ENCODE measurements around the gene AUNIP.

DNA sequence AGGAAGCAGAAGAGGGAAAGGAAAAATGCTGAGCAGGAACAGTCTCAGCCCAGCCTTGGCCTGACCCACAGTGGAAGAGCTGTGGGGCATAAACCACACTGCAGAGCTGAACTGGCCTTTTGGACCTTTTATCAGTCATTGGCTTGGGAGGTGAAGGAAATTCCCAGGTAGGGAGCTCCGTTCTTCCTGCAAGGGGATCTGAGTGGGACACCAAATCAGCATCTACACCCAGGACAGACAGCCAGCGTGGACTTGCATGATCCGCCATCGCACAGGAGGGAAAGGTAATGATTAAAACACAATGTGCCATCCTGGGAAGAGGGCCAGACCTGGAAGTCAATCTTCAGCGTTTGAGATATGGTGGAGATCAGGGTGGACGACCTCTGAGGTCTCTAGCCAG is 40.7 kb downstream of the AUNIP start:
- no peak for TF ChIP-seq MAX (IDR thresholded peaks at IDR 0.05; ENCODE audit: insufficient read depth, insufficient read length)
- no peak for TF ChIP-seq POLR2A (IDR thresholded peaks at IDR 0.05; ENCODE audit: low read depth, low read length)
- TF ChIP-seq, protein P1, sequence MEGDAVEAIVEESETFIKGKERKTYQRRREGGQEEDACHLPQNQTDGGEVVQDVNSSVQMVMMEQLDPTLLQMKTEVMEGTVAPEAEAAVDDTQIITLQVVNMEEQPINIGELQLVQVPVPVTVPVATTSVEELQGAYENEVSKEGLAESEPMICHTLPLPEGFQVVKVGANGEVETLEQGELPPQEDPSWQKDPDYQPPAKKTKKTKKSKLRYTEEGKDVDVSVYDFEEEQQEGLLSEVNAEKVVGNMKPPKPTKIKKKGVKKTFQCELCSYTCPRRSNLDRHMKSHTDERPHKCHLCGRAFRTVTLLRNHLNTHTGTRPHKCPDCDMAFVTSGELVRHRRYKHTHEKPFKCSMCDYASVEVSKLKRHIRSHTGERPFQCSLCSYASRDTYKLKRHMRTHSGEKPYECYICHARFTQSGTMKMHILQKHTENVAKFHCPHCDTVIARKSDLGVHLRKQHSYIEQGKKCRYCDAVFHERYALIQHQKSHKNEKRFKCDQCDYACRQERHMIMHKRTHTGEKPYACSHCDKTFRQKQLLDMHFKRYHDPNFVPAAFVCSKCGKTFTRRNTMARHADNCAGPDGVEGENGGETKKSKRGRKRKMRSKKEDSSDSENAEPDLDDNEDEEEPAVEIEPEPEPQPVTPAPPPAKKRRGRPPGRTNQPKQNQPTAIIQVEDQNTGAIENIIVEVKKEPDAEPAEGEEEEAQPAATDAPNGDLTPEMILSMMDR (IDR thresholded peaks at IDR 0.05; ENCODE audit: extremely low read depth in 1 of 2, insufficient read depth in 1 of 2, low read depth in 1 of 2, low read length in 2 of 2): no peak
- no peak for TF ChIP-seq POLR2AphosphoS5 (IDR thresholded peaks at IDR 0.05; ENCODE audit: insufficient read depth, low read depth, low read length)
- TF ChIP-seq FOS (IDR thresholded peaks at IDR 0.05; ENCODE audit: borderline replicate concordance, insufficient read depth, low read length): no peak
- TF ChIP-seq EZH2 (IDR thresholded peaks at IDR 0.05; ENCODE audit: borderline replicate concordance, low read depth, low read length, severe bottlenecking): no peak
- no peak for TF ChIP-seq GATA2 (IDR thresholded peaks at IDR 0.05; ENCODE audit: insufficient read depth, insufficient read length, low read depth, low read length)
- TF ChIP-seq MYC (IDR thresholded peaks at IDR 0.05; ENCODE audit: low read depth, low read length): no peak
